NB4 (cell line): ENCODE results near the gene ATP10B.

ENCODE experiments used
- DNase-seq: peaks from one replicate; pipeline ENCODE4 v3.0.0; 2010; ENCODE audit warnings: low read depth
- H3K4me3 ChIP-seq: one replicate; pipeline ENCODE4 v1.5.1; 2011; ENCODE audit warnings: mild to moderate bottlenecking, low read depth, low read length, moderate library complexity
- CTCF ChIP-seq: IDR thresholded peaks from one replicate; pipeline ENCODE4 v1.5.1; 2012; ENCODE audit warnings: low read depth, low read length
- MAX ChIP-seq: IDR thresholded peaks from 2 replicates; pipeline ENCODE4 v1.6.1; 2011; ENCODE audit warnings: low read depth, low read length
- MYC ChIP-seq: IDR thresholded peaks from 2 replicates; pipeline ENCODE4 v1.6.1; 2011; ENCODE audit warnings: low read depth, low read length
- POLR2A ChIP-seq: IDR thresholded peaks from 2 replicates; pipeline ENCODE4 v1.6.1; 2011; ENCODE audit warnings: mild to moderate bottlenecking; ENCODE audit not compliant: insufficient read length; ENCODE audit errors: extremely low read depth

ATP10B gene

GRCh38 chr5:160774666-160775315, 77.2 kb downstream of the ATP10B start:
- TF ChIP-seq CTCF (no peak), MYC (no peak), MAX (no peak), POLR2A (no peak)
- H3K4me3 ChIP-seq: no peak overlapping the region
- no peak for DNase-seq

- H3K4me3 ChIP-seq: no peak overlapping the region
- no peak for TF ChIP-seq MYC
- no peak for TF ChIP-seq CTCF
- TF ChIP-seq MAX: no peak
- no peak for TF ChIP-seq POLR2A
- DNase-seq: no peak
Measured at GRCh38 chr5:160773646-160774410, 78.2 kb downstream of the ATP10B start.

GRCh38 chr5:160772854-160773253, 79.2 kb downstream of the ATP10B start:
- no peak for TF ChIP-seq MYC
- no peak for TF ChIP-seq MAX
- no peak for TF ChIP-seq POLR2A
- no peak for TF ChIP-seq CTCF
- H3K4me3 ChIP-seq: no peak overlapping the region
- no peak for DNase-seq

- DNase-seq: no peak
- TF ChIP-seq MYC: no peak
- H3K4me3 ChIP-seq: no peak overlapping the region
Measured at GRCh38 chr5:160770718-160771117, 81.3 kb downstream of the ATP10B start.

GRCh38 chr5:160769301-160769700, 82.7 kb downstream of the ATP10B start:
- DNase-seq: no peak
- TF ChIP-seq MAX (no peak), CTCF (no peak), MYC (no peak), POLR2A (no peak)
- no peak overlapping the region for H3K4me3 ChIP-seq

- TF ChIP-seq MYC (no peak), CTCF (no peak), MAX (no peak), POLR2A (no peak)
- DNase-seq: no peak
- H3K4me3 ChIP-seq: no peak overlapping the region
Measured at GRCh38 chr5:160767062-160767461, 84.9 kb downstream of the ATP10B start.
